ENCODE results near the gene PHACTR2. TPM values are rescaled to one million over a fixed set of nuclear protein-coding genes. Genes with fewer than 3 reads are reported as not detected.

PHACTR2 gene
- total RNA-seq, 2 donors from 2014 or later = 164 to 222 TPM

- 95 to 100% methylated on average over 1 to 3 of the region's 3 CpGs for WGBS, 2 experiments (ENCODE audit: insufficient coverage in 1 of 2, insufficient read length in 1 of 2)
- no peaks in the 10 kb centered on the region for H3K36me3 Mint-ChIP-seq (ENCODE audit: low read depth)
- no peak overlapping the region for H3K4me3 Mint-ChIP-seq
- H3K4me1 Mint-ChIP-seq = peaks cover 6% of the 10 kb centered on the region
- Histone ChIP-seq H3K4me3 (ENCODE audit: low read length) (no peak overlapping the region), H3K27ac (ENCODE audit: low read depth, low read length) (no peak overlapping the region), H3K9me3 (ENCODE audit: control insufficient read depth, low read length) (peaks cover 22% of the 10 kb centered on the region), H3K9ac (ENCODE audit: extremely low read depth, low read length, poor library complexity, severe bottlenecking) (no peak overlapping the region), H3K27me3 (ENCODE audit: control insufficient read depth, insufficient read depth, low read length, poor library complexity, severe bottlenecking) (no peaks in the 10 kb centered on the region), H3K4me1 (ENCODE audit: control insufficient read depth, insufficient read depth, low read length) (no peaks in the 10 kb centered on the region), H3K36me3 (ENCODE audit: control insufficient read depth, insufficient read depth, low read length) (no peaks in the 10 kb centered on the region)
- no peaks in the 10 kb centered on the region for H3K27me3 Mint-ChIP-seq (ENCODE audit: insufficient read depth)
- no peak overlapping the region for H3K27ac Mint-ChIP-seq
- peaks cover 34% of the 10 kb centered on the region for H3K9me3 Mint-ChIP-seq
- no peak for DNase-seq
- no peak for TF ChIP-seq CTCF (conservative IDR thresholded peaks at IDR 0.05)
Observed at GRCh38 chr6:143878272-143878760, 200.6 kb downstream of the PHACTR2 start.

- Histone ChIP-seq H3K9ac (ENCODE audit: extremely low read depth, low read length, poor library complexity, severe bottlenecking) (no peak overlapping the region), H3K27me3 (ENCODE audit: control insufficient read depth, insufficient read depth, low read length, poor library complexity, severe bottlenecking) (no peaks in the 10 kb centered on the region), H3K27ac (ENCODE audit: low read depth, low read length) (no peak overlapping the region), H3K4me1 (ENCODE audit: control insufficient read depth, insufficient read depth, low read length) (no peaks in the 10 kb centered on the region), H3K36me3 (ENCODE audit: control insufficient read depth, insufficient read depth, low read length) (no peaks in the 10 kb centered on the region), H3K4me3 (ENCODE audit: low read length) (no peak overlapping the region), H3K9me3 (ENCODE audit: control insufficient read depth, low read length) (peaks cover 14% of the 10 kb centered on the region)
- no peaks in the 10 kb centered on the region for H3K27me3 Mint-ChIP-seq (ENCODE audit: insufficient read depth)
- 87 to 100% methylated on average over 1 to 2 of the region's 2 CpGs for WGBS, 2 experiments (ENCODE audit: insufficient coverage in 1 of 2, insufficient read length in 1 of 2)
- H3K4me3 Mint-ChIP-seq = no peak overlapping the region
- TF ChIP-seq CTCF (conservative IDR thresholded peaks at IDR 0.05) = no peak
- no peak overlapping the region for H3K27ac Mint-ChIP-seq
- no peak for DNase-seq
- H3K9me3 Mint-ChIP-seq = peaks cover 27% of the 10 kb centered on the region
- no peaks in the 10 kb centered on the region for H3K36me3 Mint-ChIP-seq (ENCODE audit: low read depth)
- H3K4me1 Mint-ChIP-seq = peaks cover 6% of the 10 kb centered on the region
Observed at GRCh38 chr6:143880412-143880811, 202.6 kb downstream of the PHACTR2 start.

Other genes with a start within 250 kb of the PHACTR2 start
- gene ADAT2, start 227.3 kb upstream of the PHACTR2 start, total RNA-seq = 10 to 100 TPM in 1 of 2 donors, 1 to 10 TPM in 1; 8.7 to 10.6 TPM
- gene PEX3, start 227.2 kb upstream of the PHACTR2 start, total RNA-seq = 10 to 100 TPM in 1 of 2 donors, 1 to 10 TPM in 1; 10.0 to 12.2 TPM
- gene FUCA2, start 166.2 kb upstream of the PHACTR2 start, total RNA-seq = 10 to 100 TPM; 58.6 to 59.3 TPM
- 10 to 100 TPM; 26.3 to 30.8 TPM for gene LTV1, start 165.4 kb downstream of the PHACTR2 start, total RNA-seq
- not detected for gene ZC2HC1B, start 186.5 kb downstream of the PHACTR2 start, total RNA-seq

All from endodermal cell (in vitro differentiated cells).